ENCODE results near the gene COL4A5.

GRCh38 chrX:108704839-108705238, 265.2 kb downstream of the COL4A5 start:
- TF ChIP-seq CTCF (IDR thresholded peaks at IDR 0.05) = no peak
- no peak for TF ChIP-seq POLR2A (IDR thresholded peaks at IDR 0.05)
